T-helper 1 cell treated with Interleukin-12 subunit alpha and Interleukin-12 subunit beta and Interleukin-4 antibody, amounts not matched to agents 30 μg/mL and 1 μg/mL, for 36 hours (primary cell): ENCODE results near the gene ADAMTS12.

Experiments used
- H3K27ac Mint-ChIP-seq: one replicate; pipeline ENCODE4 v1.8.0; 2021; ENCODE audit warnings: mild to moderate bottlenecking, mixed read lengths
- H3K27me3 Mint-ChIP-seq: one replicate; pipeline ENCODE4 v1.8.0; 2021; ENCODE audit warnings: low read depth, mixed read lengths
- H3K36me3 Mint-ChIP-seq: one replicate; pipeline ENCODE4 v1.8.0; 2021; ENCODE audit warnings: low read depth, mixed read lengths
- H3K4me1 Mint-ChIP-seq: one replicate; pipeline ENCODE4 v1.8.0; 2021; ENCODE audit warnings: low read depth, mixed read lengths
- H3K4me3 Mint-ChIP-seq: one replicate; pipeline ENCODE4 v1.8.0; 2021; ENCODE audit warnings: mild to moderate bottlenecking, moderate library complexity, mixed read lengths
- H3K9me3 Mint-ChIP-seq: one replicate; pipeline ENCODE4 v1.8.0; 2021; ENCODE audit warnings: mixed read lengths

The ADAMTS12 gene

DNA sequence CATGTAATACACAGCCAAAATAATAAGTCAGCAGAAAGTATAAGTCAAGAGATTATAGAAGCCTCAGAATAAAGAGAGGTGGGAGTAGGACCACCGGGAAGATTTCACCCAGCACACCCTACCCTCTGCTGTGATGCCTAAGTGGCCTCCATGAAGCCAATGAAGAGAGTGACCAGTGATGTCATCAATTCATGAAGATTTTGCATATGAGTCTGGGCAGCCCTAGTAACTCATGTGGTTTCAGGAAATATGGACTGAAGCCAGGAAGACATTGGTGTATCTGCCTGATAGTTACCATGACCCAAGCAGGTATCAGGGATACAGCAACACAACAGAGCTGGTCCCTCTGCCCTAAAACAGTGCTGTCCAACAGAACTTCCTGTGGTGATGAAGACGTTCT lies 135.3 kb downstream of the ADAMTS12 start:
- no peak overlapping the region for H3K27ac Mint-ChIP-seq
- H3K27me3 Mint-ChIP-seq: no peaks in the 10 kb centered on the region
- no peaks in the 10 kb centered on the region for H3K9me3 Mint-ChIP-seq
- H3K36me3 Mint-ChIP-seq: no peaks in the 10 kb centered on the region
- H3K4me1 Mint-ChIP-seq: no peaks in the 10 kb centered on the region
- no peak overlapping the region for H3K4me3 Mint-ChIP-seq

DNA sequence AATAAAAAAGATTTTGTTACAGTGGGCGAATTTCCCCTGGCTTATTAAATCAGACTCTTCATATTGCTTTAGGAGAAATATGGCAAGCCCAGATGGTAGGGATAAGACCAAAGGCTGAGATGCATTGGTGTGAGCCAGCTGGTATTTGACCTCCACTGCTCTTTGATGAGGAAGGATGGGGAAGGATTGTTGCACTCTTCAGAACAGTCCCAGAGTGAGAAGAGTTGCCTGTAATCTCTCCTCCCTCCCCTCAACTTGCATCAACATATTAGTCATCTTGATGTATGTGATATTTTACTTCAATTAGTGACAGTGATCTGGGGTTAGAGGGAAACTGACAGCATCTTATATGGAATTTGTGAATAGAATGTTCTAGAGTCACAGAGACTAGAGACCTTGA lies 136.6 kb downstream of the ADAMTS12 start:
- H3K4me3 Mint-ChIP-seq: no peak overlapping the region
- H3K27ac Mint-ChIP-seq: no peak overlapping the region
- H3K9me3 Mint-ChIP-seq: no peaks in the 10 kb centered on the region
- H3K36me3 Mint-ChIP-seq: no peaks in the 10 kb centered on the region
- no peaks in the 10 kb centered on the region for H3K27me3 Mint-ChIP-seq
- no peaks in the 10 kb centered on the region for H3K4me1 Mint-ChIP-seq

DNA sequence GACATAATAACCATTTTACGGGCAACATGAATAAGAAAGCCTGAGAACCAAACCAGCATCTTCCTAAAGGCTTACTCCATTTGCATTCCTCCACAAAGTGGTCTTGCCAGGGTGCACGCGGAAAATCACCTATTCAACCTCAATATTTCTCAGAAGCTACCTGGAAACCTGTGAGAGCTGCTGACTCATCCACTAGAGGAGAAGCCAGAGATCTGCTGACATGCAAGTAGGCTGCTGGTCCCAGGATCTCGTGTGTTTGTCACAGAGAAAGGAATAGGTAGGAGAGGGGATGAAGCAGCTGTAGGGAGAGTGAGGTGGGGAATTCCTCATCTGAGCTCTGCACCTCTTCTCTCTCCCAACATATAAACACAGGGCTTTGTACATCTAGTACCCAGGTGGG lies 138.1 kb downstream of the ADAMTS12 start:
- H3K9me3 Mint-ChIP-seq: no peaks in the 10 kb centered on the region
- H3K27ac Mint-ChIP-seq: no peak overlapping the region
- H3K4me1 Mint-ChIP-seq: no peaks in the 10 kb centered on the region
- no peaks in the 10 kb centered on the region for H3K27me3 Mint-ChIP-seq
- no peak overlapping the region for H3K4me3 Mint-ChIP-seq
- no peaks in the 10 kb centered on the region for H3K36me3 Mint-ChIP-seq

DNA sequence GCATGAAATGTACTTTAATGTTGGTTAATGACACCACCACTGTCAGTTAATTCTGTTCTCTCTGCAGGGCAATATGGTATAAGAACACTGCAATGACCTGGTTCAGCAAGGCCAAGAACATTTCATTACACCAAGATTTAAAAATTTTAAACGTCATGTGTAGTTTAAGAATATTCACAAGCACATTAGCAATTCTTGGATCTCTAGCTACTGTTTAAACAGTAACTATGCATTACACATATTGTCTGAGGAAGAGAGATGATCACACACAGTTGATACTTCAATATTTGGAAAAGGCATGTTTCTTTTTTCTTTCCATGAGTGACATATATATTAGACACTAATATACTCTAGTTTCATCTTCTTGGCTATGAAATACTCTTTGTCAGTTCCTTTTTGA lies 143.0 kb downstream of the ADAMTS12 start:
- Mint-ChIP-seq H3K4me1 (no peaks in the 10 kb centered on the region), H3K9me3 (no peaks in the 10 kb centered on the region), H3K36me3 (no peaks in the 10 kb centered on the region), H3K4me3 (no peak overlapping the region), H3K27ac (no peak overlapping the region), H3K27me3 (no peaks in the 10 kb centered on the region)

DNA sequence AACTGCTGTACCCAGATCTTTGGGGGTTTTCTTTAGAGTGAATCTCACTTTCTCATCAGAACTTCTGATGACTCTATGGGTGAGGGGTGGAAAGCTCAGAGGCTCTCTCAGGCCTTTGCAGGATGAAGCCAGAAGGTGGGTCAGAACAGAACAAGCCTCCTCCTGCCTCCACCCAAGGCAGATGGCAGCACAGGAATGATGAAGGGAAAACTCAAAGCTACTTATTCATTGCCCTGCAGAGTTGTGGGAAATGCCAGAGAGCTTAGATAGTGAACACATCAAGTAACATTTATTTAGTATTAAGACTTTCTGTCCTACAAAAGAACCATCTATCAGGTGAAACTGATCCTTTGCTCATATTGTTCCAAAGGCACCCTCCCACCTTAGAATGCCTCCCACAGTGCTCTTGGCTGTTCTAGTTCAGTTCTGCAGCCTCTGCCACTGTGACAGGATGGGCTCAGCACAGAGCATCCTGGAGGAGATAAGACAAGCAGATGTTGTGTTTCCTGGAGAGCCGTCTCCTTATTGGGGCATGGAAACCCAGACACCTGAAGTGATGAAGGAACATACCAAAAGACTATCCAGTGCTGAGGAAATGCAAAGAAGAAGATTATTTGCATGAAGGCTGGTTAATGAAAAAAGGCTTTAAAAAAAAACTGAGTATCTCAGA lies 146.6 kb downstream of the ADAMTS12 start:
- H3K27me3 Mint-ChIP-seq: no peaks in the 10 kb centered on the region
- H3K4me3 Mint-ChIP-seq: no peak overlapping the region
- no peaks in the 10 kb centered on the region for H3K36me3 Mint-ChIP-seq
- no peaks in the 10 kb centered on the region for H3K9me3 Mint-ChIP-seq
- H3K27ac Mint-ChIP-seq: no peak overlapping the region
- H3K4me1 Mint-ChIP-seq: no peaks in the 10 kb centered on the region

DNA sequence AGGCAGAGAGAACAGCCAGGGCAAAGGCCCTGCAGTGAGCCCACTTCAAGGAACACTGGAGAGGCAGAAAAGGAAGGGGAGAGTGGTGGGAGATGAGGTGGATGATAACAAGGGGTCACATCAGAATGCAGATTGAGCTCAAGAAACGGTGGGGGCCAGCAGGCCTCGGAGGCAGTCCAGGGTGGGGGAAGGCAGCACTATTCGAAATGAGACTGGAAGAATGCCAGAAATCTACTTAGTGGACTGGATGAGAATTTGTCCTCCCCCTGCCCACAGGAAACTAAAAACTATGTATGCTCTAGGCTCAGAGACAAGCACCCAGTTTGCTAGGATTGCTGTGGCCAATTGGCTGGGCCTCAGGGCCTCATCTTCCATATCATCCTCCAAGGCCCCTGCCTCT lies 148.7 kb downstream of the ADAMTS12 start:
- H3K27ac Mint-ChIP-seq: no peak overlapping the region
- no peaks in the 10 kb centered on the region for H3K36me3 Mint-ChIP-seq
- no peaks in the 10 kb centered on the region for H3K27me3 Mint-ChIP-seq
- no peak overlapping the region for H3K4me3 Mint-ChIP-seq
- no peaks in the 10 kb centered on the region for H3K4me1 Mint-ChIP-seq
- H3K9me3 Mint-ChIP-seq: no peaks in the 10 kb centered on the region

DNA sequence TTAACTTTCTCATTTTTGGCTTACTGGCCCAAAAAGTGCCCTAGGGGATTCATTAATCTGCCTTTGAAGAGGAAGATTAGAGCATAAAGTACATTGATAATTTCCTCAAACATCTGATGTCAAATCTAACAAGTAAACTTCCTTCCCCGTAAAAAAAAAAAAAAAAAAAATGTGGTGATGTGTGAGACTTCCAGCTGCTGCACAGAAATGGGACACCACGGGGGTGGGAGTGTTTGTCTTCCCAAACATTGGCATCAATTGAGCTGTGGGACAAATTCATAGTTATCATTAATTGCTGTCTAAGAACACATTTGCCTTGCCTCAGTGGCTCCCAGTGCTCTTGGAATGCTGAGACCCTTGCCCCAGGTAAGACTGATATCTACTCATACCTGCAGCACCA lies 149.6 kb downstream of the ADAMTS12 start:
- Mint-ChIP-seq H3K4me3 (no peak overlapping the region), H3K27me3 (no peaks in the 10 kb centered on the region), H3K36me3 (no peaks in the 10 kb centered on the region), H3K27ac (no peak overlapping the region), H3K9me3 (no peaks in the 10 kb centered on the region), H3K4me1 (no peaks in the 10 kb centered on the region)

DNA sequence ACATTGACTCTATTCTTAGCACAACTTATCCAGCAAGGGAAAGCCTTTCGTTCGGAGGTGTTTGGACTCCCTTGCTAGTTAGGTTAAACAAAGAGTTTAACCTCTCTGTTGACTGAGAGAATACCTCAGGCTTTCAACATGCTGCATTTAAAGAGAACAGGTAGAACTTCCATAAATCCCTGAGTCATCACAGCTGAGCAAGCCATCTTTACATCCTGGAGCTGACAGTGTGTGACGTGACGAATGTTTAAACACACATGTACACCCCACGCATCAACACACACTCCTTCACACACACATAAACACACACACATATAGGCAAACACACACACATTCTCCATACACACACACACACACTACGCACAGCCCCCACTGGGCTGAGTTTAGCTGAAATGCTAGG lies 152.8 kb downstream of the ADAMTS12 start:
- Mint-ChIP-seq H3K9me3 (no peaks in the 10 kb centered on the region), H3K4me3 (no peak overlapping the region), H3K27ac (no peak overlapping the region), H3K36me3 (no peaks in the 10 kb centered on the region), H3K4me1 (no peaks in the 10 kb centered on the region), H3K27me3 (no peaks in the 10 kb centered on the region)

DNA sequence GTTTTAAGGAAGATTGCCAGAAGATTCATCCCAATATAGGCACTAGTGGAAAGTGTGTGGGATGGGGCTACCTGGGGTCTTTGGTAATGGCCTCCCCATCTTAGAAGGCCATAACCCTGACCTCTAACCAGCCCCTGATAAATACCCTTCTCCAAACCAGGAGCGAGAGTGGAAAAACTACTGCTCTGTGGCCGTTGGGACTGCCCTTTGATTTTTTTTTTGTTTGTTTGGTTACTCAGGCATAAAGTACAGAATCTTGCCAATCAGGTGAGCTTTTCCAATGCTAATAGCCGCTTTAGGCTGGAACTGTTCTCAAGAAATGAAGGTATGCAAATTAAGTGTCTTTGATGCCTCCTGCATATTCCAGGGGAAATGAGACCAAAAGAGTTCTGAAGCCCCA lies 153.7 kb downstream of the ADAMTS12 start:
- Mint-ChIP-seq H3K27me3 (no peaks in the 10 kb centered on the region), H3K4me3 (no peak overlapping the region), H3K36me3 (no peaks in the 10 kb centered on the region), H3K27ac (no peak overlapping the region), H3K4me1 (no peaks in the 10 kb centered on the region), H3K9me3 (no peaks in the 10 kb centered on the region)

DNA sequence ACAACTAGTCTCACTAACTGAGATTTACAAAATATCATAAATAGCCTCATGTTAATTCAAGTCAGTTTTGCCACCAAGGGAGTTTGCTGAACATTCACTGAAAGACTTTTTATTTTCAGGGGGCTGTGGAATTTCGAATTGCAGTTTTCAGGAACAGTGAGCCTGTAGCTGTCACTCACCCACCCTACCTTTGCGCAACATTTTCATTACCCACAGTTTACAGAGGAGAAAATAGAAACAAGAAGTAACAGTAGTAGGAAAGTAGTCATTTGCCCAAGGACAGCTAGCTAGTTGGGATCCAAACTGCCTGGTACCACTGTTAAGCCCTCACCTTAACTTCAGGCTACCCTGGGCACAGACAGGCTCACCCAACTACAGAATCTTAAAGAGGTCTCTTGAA lies 154.1 kb downstream of the ADAMTS12 start:
- Mint-ChIP-seq H3K4me1 (no peaks in the 10 kb centered on the region), H3K27me3 (no peaks in the 10 kb centered on the region), H3K27ac (no peak overlapping the region), H3K9me3 (no peaks in the 10 kb centered on the region), H3K36me3 (no peaks in the 10 kb centered on the region), H3K4me3 (no peak overlapping the region)

DNA sequence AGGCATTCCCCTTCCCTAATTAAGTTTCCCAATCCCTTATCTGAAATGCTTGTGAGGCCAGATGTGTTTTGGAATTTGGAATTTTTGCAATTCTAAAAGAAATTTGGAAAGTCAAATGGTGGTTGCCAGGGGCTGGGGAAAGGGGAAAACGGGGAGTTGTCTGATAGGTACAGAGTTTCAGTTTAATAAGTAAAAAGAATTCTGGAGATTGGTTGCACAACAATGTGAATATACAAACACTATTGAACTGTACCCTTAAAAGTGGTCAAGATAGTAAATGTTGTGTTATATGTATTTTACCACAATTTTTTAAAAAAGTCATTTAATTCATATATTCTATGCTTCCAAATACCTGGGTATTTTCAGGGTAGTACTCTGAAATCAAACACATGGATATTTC lies 154.5 kb downstream of the ADAMTS12 start:
- H3K27me3 Mint-ChIP-seq: no peaks in the 10 kb centered on the region
- H3K4me1 Mint-ChIP-seq: no peaks in the 10 kb centered on the region
- H3K9me3 Mint-ChIP-seq: no peaks in the 10 kb centered on the region
- H3K27ac Mint-ChIP-seq: no peak overlapping the region
- no peak overlapping the region for H3K4me3 Mint-ChIP-seq
- no peaks in the 10 kb centered on the region for H3K36me3 Mint-ChIP-seq

DNA sequence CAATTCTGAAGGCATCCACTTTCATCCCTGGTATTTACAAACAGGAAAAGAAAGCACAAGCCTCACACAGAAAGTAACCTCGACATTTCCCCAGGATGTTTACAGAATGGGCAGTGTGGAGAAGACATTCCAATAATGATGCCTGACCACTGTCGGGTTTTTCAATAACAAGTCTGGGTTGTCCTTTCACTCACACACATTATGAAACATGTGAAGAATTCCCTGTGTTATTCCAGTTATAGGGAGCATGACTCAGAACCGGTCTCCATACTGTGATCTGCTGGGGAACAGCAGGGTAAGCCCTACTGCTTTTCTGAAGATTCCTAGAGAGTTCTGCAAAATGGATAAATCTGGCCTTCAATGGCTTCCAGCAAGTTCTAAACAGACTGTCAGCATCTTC lies 155.3 kb downstream of the ADAMTS12 start:
- no peaks in the 10 kb centered on the region for H3K9me3 Mint-ChIP-seq
- no peak overlapping the region for H3K27ac Mint-ChIP-seq
- H3K36me3 Mint-ChIP-seq: no peaks in the 10 kb centered on the region
- H3K4me1 Mint-ChIP-seq: no peaks in the 10 kb centered on the region
- H3K4me3 Mint-ChIP-seq: no peak overlapping the region
- no peaks in the 10 kb centered on the region for H3K27me3 Mint-ChIP-seq

DNA sequence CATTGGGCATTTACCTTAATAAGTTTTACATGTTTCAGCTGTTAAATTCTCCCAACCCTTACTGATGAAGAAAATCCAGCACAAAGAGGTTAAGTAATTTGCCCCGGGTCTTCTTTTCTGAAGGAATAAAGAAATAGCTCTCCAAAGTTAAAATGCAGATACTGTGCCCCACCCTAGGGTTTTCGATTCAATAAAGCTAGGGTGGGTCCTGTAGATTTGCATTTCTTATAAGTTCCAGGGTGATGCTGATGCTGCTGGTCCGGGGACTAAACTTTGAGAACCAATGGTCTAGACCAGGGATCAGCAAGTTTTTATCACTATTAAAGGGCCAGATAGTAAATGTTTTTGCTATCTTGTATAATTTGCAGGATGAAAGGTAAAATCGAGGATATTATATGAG lies 156.7 kb downstream of the ADAMTS12 start:
- H3K9me3 Mint-ChIP-seq: no peaks in the 10 kb centered on the region
- no peak overlapping the region for H3K27ac Mint-ChIP-seq
- no peak overlapping the region for H3K4me3 Mint-ChIP-seq
- H3K27me3 Mint-ChIP-seq: no peaks in the 10 kb centered on the region
- no peaks in the 10 kb centered on the region for H3K4me1 Mint-ChIP-seq
- no peaks in the 10 kb centered on the region for H3K36me3 Mint-ChIP-seq

DNA sequence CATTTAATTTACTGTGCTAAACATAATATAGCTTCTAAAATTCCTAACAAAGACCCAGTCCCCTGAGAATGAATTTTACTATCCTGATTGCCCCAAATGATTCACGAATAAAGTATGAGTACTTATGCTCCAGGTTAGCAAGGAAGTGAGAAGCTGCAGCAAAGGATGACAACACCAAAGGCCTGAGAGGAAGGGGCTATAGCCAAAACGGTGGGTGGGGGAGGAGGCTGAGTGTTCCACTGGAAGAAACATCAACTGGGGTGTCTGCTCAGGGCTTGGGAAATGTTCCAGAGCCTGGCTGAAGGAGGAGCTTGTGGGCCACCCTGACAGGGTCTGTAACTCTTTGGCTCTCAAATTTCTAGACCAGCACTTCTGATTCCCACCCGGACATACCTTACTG lies 157.3 kb downstream of the ADAMTS12 start:
- Mint-ChIP-seq H3K36me3 (no peaks in the 10 kb centered on the region), H3K9me3 (no peaks in the 10 kb centered on the region), H3K27ac (no peak overlapping the region), H3K27me3 (no peaks in the 10 kb centered on the region), H3K4me1 (no peaks in the 10 kb centered on the region), H3K4me3 (no peak overlapping the region)

DNA sequence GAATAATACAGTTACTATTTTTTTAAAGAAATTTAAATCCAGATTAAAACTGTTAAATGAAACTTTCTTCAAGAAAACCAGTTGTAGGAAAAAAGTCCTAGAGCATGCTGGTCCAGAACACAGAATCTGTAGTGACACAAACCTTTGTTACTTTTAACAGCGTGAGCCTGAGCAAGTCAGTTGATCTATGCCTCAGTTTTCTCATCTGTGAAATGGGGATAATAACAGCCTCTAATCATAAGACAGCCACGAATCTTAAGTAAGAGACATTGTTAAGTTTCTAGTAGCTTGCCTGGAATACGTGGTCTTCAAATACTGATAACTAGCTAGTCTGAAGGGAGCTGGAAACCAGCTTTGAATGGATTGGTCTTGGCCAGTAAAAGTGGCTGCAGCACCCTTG lies 158.6 kb downstream of the ADAMTS12 start:
- no peaks in the 10 kb centered on the region for H3K4me1 Mint-ChIP-seq
- no peak overlapping the region for H3K27ac Mint-ChIP-seq
- no peaks in the 10 kb centered on the region for H3K27me3 Mint-ChIP-seq
- no peaks in the 10 kb centered on the region for H3K36me3 Mint-ChIP-seq
- no peak overlapping the region for H3K4me3 Mint-ChIP-seq
- H3K9me3 Mint-ChIP-seq: no peaks in the 10 kb centered on the region
